Activated CD8-positive, alpha-beta memory T cell treated with anti-CD3 and anti-CD28 coated beads, Interleukin-2, amount 50 U/mL, for 1 hour (primary cell): ENCODE measurements around the gene PPP1R7.

Experiments
- DNase-seq: peaks from one replicate; pipeline ENCODE4 v3.0.0-alpha.2; 2020; ENCODE audit errors: extremely low read depth

The PPP1R7 gene

DNA sequence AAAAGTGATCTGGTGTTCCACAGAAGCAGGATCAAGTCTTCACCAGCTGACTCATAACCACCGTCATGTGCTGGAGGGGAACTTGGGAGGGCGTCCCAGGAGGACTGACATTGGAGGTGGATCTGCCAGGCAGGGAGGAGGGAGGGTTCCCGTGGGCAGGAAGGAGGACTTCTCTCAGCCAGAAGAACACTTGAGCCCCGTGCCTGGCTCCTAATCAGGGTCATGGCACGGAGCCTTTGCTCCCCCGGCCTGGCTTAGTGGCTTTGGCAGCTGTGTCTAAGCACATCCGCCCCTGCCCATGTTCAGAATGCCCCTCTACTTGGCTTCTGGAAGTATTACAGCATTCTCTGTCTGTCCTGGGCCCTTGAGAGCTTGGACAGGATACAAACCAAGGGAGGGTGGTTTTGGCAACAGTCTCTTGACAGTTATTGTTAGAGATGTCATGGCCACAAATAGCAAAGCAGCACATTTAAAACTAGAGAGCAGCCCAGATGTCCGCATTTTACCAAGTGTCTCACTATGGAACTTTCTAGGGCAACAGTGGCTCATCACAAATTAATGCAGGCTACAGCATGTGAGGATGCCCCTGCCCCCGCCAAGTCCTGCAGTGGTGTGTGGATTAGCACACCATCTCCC lies 11.5 kb downstream of the PPP1R7 start:
- DNase-seq = no peak

DNA sequence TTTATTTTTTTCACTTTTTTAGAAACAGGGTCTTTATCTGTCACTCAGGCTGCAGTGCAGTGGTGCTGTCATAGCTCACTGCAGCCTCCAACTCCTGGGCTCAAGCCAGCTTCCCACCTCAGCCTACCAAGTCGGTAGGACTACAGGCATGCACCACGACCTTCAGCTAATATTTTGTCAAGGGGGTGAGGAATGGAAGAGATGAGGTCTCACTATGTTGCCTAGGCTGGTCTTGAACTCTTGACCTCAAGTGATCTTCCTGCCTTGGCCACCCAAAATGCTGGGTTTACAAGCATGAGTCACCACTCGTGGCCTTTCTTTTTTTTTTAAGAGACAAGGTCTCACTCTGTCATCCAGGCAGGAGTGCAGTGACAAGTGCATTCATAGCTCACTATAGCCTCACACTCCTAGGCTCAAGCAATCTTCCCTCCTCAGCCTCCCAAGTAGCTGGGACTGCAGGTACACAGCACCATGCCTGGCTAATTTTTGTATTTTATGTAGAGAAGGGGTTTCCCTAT lies 13.4 kb downstream of the PPP1R7 start:
- no peak for DNase-seq

DNA sequence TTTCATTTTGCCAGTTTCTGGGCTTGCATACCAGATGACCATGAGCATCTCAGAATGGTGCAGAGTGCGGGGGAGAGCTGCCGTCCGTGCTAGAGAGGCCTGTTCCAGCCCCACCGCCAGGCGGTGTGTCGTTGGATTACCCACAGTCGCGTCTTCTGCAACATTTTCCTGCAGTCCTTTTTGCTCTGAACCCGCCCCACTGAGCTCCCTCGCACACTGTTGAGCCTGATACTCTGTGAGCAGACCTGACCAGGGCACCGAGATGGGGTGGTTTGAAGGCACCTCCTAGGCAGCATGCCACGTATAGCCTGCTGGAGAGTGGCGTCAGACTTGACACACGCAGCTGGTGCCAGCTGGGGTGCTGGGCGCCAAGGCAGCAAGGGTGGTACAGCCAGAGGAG lies 18.1 kb downstream of the PPP1R7 start:
- no peak for DNase-seq

DNA sequence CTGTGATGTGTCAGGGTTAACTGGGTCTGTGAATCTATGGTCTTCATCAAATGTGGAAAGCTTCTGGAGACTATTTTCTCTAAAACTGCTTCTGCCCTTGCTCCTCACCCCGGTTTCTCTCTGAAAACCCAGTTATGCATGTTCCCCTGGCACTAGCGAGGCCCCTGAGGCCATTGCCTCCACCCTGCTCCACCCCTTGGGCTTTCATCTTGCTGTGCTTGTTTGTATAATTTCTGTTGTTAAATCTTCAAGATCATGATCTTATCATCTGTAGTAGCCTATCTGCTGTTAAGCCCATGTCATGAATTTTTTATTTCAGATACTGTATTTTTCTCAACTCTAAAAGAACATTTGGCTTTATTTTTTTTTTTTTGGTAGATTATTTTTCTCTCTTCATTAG lies 23.3 kb downstream of the PPP1R7 start:
- DNase-seq = no peak

DNA sequence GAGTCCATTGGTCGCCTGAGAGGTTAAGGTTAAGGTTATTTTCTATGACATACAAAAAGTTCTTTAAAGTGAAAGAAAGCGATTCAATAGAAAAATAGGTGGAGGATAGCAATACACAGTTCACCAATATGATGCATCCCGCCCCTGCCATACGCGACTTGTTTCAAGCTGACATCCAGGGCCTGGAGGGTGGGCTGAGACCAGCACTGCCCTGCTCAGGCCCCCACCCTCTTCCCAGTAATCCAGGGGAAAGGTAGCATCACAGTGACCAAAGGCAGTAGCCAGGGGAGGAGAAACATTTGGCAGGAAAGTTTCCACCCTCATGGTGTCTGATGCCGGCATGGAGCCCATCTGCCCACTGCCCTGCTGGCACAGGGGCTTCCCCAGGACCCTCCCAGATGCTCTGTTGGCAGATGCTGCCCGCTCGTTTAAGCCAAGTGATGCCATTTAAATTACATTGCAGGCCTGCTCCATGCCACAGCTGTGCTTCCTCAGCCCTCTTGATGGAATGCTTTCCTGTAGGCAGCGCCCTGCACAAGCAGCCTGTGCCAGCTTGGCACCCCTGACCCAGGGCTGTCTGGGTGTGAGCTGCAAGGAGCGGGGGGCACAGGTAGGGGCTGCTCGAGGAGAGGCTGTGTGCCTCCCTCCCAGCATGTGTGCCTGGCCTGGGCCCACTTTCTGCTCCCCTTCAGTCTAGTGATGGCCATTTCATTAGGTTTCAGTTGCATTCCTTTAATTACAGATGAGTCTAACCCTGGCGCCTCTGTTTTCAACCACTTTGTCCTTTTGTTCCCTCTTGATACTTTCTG lies 27.5 kb downstream of the PPP1R7 start:
- no peak for DNase-seq

DNA sequence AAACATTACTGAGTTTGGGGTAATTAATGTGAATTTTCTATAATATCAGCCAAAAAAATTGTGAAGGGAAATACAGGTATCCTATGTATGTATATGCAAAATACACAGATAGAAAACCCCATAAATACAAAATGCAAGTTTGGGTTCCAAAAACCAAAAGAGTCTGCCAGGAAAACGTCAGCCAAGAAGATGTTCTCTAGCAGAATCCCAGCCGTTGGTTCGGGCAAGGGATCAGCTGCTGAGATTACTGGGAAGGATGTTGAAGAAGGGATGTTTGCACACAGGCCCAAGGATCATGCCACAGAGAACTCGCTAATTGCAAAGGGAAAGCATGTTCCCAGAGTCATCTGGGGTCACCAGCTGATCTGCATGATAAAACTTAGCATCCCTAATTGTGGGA lies 28.7 kb downstream of the PPP1R7 start:
- no peak for DNase-seq

DNA sequence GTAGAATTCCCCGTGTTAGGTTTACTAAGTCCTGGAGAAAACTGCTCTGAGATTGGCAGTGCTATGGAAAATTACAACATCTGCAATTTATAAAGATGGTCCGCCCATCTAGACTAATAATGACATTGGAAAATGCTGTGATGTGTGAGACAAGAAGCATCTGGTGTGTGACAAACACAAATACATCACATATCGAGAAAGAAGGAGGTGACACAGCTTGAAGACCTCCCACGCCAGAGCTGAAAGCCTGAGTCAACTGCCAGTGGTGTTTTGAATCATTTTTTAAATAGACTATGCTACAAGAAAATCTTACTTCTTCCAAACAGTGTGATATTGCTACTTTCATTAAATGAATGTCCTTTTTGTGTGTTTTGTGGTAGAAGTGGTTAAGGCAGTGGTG lies 29.6 kb downstream of the PPP1R7 start:
- DNase-seq = no peak

DNA sequence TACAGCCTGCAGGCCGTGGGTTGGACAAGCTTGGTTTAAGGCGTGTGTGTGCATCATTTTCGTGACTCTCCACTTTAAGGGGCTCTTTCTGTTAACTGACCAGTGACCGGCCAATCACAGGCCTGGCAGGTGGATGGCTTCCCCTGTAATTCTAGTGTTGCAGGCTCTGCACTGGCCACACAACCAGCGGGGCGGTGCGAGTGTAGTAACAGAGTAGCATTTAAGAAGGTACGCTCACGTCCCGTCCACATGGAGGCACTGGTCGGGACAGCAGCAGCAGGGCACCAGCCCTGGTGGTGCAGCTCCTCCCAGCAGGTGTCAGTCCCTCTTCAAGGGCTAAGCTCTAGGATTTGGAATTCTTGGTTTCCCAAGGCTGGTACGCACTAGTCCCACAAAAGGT lies 30.2 kb downstream of the PPP1R7 start:
- no peak for DNase-seq

DNA sequence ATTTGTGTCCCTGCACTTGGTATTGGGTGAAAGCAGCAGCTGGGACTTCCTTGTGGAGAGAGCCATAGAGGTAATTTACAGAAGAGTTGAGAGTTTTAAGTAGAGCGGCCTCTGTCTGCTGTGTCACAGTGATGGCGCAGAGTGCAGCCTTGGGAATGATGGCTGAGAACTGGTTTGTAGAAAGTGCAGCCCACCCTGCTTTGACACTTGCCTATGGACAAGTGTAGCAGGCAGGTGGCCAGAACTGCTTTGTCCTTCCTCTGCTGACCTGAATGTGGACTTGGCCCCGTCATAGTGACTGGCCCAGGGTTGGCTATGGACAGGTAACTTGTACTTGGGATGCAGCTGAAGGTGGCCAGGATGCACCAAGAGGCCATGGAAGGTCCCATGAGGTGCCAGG lies 31.9 kb downstream of the PPP1R7 start:
- DNase-seq = no peak

DNA sequence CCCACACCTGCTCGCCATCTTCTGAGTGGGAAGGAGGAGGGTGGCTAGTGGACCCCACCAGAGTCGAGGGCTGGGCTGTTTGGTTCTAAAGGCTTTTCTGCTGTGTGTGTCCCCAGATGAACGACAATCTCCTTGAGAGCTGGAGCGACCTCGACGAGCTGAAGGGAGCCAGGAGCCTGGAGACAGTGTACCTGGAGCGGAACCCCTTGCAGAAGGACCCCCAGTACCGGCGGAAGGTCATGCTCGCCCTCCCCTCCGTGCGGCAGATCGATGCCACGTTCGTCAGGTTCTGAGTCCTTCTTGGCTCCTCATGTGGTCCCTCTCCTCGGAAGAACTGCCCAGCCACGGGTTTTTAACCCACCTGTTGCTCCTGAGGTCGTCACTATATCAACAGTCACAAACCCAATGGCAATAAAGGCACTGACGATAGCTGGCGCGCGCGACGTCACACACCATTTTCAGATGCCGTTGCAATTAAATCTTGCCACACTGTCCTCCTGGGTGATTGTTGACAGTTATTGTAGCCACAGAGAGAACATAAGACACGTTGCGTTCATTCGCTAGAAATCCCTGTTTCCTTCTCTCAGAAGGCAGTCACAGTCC lies 32.4 kb downstream of the PPP1R7 start:
- DNase-seq = no peak

DNA sequence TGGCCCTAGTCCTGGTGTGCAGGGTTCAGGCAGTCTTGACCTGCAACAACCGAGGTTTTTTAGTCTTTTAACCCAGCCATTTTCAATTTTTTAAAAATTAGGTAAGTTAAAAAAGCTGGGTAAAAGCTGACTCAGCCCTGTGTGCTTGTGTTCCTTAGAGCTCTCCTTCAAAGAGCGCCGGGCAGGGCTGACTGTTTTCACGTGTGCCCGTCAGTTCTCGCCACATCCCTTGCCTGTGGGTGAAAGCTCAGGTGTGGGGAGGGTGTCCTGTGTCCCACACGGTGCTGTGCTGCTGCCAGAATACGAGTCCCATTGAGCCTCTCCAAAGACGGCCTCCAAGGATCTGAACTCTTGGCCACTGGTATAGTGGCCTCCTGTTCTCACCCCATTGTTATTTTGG lies 33.0 kb downstream of the PPP1R7 start:
- no peak for DNase-seq

DNA sequence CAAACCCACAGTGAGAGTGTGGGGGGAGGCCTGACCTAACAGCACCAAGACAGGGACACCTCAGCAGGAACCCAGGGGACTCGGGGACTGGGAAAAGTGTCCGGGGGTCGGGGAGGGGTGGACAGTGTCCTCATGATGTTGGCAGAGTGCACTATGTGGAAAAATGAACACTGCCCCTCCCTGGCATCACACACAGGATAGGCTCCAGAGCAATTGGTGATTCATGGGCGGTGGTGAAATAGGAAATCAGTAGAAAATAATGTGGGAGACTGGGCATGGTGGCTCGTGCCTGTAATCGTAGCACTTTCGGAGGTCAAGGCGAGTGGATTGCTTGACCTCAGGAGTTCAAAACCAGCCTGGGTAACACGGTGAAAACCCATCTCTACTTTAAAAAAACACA lies 34.6 kb downstream of the PPP1R7 start:
- DNase-seq = no peak

DNA sequence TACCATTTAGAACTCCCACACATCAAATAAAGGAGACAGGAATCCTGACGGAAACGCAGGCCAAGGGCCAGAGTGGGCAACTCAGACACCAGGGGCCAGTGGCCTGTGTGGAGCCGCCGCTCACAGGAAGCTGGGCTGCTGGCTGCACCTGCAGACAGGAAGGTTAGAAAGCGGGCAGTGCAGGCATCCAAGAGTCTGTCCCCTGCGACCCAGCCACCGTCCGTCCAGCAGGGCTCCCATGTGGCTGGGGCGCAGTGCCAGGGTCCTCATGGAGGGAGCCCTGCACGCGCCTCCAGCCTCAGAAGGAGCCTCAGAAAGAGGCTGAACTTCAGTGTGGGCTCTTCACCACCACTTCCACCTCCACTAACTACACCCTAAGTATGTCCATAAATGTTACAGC lies 35.7 kb downstream of the PPP1R7 start:
- no peak for DNase-seq

DNA sequence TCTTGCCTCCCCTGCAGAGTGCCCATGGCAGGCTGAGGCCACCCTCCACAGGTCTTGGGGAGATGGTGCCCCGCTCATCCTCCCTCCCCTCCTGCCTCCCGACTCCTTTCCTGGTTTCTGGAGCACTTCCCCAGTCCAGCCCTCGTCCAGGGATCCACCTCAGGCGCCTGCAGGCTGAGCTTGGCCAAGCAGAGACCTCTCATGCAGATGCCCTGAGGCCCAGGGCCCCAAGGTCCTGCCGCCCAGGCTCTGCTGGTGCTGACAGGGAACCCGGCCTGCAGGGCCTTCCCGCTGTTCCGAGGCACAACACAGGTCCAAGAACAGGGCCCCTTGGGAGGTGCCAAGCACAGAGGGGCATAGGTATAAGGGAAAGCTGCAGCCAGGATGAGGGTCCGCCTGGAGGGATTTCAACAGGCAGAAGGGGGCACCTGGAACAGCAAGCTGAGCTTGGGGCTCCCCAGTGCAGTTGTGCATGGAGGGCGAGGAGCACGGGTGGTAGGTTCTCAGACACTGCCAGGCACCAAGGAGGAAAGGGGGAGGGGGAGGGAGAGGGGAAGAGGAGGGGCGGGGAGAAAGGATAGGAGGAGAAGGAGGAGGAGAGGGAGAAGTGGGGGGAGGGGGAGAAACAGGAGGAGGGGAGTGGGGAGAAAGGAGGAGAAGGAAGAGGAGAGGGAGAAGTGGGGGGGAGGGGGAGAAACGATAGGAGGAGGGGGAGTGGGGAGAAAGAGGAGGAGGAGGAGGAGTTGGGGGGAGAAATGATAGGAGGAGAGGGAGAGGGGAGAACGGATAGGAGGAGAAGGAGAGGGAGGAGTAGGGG lies 37.0 kb downstream of the PPP1R7 start:
- DNase-seq = no peak

DNA sequence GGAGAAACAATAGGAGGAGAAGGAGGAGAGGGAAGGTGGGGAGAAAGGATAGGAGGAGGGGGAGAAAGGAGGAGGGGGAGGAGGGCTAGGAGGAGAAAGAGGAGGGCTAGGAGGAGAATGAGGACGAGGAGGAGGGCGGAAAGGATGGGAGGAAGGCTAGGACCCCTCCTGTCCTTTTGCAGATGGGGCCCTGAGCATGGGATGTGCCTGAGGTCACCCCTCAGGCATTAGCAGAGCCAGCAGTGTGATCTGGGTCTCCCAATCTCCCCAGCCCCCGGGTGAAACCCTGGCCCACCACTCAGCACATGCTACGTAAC lies 37.6 kb downstream of the PPP1R7 start:
- DNase-seq = no peak

DNA sequence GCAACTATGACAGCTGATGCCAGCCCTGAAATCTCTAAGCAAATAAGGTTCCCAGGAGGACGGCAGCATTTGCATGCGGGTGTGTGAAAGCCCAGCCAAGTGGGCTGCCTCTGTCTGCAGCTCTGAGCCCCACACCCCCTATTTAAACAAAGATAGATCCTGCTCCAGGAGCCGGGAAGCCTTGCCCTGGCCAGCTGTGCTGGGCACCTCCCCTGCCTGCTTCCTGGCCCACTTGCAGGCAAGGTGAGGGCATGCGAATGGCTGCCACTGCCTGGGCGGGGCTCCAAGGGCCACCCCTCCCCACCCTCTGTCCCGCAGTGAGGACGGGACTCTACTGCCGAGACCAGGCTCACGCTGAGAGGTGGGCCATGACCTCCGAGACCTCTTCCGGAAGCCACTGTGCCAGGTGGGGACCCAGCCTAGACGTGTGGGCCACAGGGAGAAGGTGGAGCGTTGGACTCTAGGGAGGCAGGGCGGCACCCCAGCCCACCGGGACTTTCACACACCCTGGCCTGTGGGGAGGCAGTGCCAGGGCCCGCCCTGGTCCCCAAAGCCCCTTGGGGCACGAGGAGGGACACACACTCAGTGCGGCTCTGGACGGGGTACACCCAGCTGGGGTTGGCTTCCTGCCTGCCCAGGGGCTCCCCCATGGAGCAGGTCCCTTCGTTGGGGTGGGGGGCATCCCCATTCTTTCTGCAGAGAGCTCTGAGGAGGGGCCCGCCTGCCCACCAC lies 38.3 kb downstream of the PPP1R7 start, which contains the start of gene ANO7:
Gene ANO7 (plus strand): TSS at position 317 of the 732 bp plus-strand sequence. CDS start 1,387 bp downstream, outside the sequence.
- DNase-seq = no peak

DNA sequence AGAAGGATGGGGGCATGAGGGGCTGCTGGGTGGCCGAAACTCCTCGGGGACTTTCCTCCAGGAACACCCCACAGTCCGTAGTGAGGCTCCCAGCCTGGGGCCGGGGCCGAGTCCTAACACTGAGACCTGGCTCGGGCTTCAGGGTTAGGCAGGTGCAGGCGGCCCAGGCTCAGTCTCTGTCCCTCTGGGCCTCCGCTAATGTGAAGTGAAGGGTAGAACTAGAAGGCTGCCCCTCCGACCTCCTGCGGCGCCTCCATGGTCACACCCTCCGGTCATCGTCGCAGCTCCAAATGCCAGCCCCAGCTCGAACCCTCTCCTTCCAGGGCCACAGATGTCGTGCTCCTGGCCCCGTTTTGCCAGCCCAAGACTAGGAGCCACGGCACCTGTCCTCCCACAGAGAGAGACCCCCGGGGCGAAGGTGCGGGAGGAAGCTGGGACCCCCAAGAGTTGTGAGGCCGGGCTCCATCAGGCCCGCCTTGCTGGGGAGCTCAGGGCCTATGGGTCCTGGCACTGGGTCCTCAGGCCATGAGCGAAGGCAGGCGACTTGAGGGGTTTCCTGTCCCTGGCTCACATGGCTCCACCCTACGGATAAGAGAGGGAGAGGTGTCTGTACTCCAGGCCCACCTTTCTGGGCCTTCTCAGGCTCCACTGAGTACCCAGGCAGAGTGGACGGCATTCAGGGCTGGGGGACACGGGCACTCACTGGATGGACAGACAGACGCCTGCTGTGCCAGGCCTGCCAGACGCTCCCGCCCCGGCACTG lies 39.0 kb downstream of the PPP1R7 start:
- DNase-seq = no peak

DNA sequence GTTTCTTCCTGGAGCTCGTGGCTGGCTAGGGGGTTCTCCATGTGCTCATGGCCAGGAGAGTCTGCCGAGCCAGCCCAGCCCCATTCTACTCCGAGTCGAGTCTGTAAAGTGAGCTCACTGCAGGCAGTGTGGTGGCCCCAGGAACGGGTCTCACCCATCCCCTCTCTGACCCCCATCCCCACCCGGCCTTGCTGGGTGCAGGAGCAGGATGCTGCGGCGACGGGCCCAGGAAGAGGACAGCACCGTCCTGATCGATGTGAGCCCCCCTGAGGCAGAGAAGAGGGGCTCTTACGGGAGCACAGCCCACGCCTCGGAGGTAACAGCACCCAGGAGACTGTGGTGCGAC lies 39.6 kb downstream of the PPP1R7 start:
- no peak for DNase-seq

DNA sequence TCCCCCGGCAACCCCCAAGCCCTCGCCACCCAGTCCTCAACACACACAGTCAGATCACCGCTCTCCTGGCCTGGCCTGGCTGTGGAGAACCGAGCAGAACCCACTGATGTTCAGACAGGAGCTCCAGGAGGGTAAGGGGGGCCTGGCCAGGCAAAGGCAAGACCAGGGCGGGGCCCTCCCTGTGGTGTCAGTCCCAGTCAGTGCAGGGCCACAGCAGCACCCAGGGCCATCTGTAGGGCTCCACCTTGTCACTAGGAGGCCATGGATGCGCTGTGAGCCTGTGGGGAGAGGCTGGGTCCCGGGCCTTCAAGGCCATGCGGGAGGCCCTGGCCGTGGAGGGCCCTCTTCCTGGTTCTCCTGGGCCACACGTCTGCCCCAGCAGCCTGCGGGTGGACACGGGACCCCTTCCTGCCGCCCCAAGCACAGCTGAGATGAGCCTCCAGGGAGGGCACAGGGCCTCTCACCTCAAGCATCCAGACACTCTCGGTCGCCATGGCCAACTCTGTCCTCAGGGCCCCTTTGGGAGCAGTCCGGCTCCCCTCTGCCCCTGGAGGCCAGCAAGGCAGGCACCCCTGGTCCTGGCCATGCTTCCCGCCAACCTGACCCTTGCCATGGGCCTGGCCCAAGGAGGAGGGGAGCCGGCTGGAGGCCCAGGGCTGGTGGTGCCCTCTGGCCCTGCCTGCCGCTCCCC lies 40.2 kb downstream of the PPP1R7 start:
- no peak for DNase-seq

DNA sequence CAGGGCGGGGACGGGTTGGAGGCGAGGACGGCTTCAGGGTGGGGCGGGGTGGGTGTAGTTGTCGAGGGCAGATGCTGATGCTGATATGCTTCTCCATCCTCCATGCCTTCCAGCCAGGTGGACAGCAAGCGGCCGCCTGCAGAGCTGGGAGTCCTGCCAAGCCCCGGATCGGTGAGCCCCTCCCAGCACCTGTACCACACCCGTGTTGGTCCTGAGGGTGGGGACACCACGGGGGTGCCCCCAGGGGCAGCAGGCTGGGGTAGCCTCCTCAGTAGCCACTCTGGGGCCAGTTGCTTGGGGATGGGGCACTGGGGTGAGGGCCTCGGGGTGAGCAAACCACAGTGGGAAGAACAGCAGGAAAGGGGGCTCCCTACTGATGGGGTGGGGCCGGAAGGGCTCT lies 40.8 kb downstream of the PPP1R7 start:
- DNase-seq = no peak
